ENCODE measurements around the gene DIO3.
"Not testable (repeated sequence)": the region's sequence is repeated elsewhere in the genome, so short reads cannot be mapped to it uniquely, and the experiment has no call there.

The DIO3 gene

DNA sequence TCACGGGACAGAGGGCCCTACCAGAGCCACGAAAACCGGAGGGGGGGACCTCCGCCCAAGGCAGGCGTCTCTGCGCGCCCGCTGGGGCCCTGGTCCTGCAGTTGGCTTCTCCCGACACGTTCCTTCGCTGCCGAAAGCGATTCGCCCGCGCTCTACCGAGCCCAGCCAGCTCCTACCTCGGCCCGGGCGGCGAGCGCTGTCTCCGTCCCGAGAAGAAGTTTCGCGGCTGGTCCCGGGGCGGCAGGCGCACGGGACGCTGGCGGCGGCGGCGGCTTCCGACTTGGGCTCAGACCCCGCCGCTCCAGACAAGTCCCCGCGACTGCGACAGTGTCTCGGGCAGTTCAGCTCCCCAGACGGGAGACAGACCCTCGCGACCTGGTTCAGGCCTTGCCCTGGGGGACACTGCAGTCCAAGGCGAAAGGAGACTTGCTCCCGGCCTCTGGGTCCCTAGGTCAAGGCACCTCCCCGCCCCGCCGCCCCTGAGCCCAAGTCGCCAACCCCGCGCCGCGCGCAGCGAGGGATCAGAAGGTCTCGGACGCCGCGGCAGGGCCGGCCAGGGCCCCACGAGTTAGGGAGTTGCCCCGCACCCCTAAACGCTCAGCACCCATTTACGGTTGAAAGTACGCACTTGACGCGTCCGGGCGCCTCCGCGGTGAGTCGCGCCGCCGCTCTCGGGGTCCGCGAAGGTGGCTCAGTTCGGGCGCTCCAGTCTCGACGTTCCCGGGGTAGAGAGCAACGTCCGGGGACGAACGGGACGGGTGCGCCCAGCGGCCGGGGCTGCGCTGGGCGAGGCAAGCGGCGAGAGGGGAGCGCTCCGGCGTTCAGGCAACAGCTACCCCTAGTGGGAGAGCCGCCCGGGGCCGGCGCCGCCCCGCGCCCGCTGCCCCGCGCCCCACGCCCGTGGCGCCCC, 1.4 kb upstream of the DIO3 start:
- DNase-seq, result peak in 1 of 2 experiments; percentile 39

DNA sequence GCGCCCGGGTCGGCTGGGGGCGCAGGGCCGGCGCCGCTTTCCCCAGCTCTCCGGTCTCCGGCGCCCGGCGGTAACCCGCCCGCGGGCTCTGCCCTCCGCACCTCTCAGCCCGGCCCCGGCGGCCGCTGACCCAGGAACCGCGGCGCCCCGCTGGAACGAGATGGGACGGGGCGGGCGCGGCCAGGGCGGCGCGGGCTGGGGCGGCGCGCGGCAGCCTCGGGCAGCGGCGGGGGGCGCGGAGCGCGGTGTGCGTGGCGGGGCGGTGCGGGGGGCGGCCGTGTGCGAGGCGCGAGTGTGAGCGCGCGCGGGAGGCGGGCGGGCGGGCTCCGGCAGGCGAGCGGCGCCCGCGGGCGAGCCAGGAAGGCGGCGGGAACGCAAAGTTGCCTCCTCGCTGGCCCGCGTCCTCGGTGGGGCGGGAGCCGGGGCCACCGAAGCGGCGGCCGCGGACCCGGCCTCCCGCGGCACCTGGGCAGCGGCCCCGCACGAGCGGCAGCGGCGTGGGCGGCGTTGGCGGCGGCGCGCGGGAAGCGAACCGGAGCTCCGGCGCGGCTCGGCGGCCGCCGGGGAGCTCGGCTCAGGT, 671 bp upstream of the DIO3 start:
- no peak for DNase-seq

DNA sequence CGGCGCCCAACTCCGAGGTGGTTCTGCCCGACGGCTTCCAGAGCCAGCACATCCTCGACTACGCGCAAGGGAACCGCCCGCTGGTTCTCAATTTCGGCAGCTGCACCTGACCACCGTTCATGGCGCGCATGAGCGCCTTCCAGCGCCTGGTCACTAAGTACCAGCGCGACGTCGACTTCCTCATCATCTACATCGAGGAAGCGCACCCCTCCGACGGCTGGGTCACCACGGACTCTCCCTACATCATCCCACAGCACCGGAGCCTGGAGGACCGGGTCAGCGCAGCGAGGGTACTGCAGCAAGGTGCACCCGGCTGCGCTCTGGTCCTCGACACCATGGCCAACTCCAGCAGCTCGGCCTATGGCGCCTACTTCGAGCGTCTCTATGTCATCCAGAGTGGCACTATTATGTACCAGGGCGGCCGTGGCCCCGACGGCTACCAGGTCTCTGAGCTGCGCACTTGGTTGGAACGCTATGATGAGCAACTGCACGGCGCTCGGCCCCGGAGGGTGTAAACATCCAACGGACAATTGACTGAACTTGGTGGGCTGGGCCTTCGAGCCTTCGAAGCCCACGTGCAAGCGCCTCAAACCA, 699 bp downstream of the DIO3 start:
- DNase-seq, result no peak

- DNase-seq, result no peak
Observed at GRCh38 chr14:101562659-101563351, 1.5 kb downstream of the DIO3 start.

- DNase-seq, result no peak
Observed at GRCh38 chr14:101563352-101563653, 2.0 kb downstream of the DIO3 start.

- peak in 1 of 2 experiments; percentile 29 for DNase-seq
Observed at GRCh38 chr14:101563654-101564443, 2.6 kb downstream of the DIO3 start.

- DNase-seq, result no peak
Observed at GRCh38 chr14:101564444-101564776, 3.1 kb downstream of the DIO3 start.

DNA sequence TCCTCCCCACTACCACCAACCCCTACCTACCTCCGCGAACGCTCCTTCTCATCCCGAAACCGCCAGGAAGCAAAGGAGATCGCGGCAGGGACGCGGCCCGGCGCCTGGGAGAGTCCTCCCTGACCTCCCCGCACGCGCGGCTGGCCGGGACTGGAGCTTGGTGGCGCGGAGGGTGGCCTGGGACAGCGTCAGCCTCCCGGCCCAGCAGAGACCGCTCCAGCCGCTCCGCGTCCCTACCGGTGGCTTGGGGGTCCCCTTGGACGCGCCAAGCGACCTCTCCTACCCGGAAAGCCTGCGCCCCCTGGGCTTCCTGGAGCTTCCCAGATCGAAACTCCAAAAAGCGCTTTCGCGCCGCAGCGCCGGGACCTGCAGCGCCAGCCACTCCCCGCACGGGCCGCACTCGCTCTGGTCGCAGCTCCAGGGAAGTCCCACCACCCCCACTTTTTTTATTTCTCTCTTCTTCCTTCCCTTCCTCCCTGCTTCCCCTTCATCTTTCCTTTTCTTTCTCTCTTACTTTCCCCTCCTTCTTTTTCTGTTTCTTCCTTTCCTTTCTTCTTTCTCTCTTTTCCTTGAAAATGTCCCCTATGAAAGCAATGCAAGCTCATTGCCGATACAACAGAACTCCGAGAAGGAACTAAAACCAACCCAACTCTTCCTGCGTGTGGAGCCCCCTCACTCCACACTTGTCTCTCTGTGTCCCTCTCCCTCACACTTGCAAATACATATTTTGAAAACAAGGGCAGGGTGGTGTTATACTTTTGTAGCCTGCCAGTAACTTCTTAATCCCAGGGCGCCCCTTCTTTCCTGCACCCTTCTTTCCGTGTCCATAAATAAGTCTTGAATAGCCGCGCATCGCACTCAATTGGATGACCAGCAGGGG, 3.8 kb downstream of the DIO3 start:
- DNase-seq, result no peak

DNA sequence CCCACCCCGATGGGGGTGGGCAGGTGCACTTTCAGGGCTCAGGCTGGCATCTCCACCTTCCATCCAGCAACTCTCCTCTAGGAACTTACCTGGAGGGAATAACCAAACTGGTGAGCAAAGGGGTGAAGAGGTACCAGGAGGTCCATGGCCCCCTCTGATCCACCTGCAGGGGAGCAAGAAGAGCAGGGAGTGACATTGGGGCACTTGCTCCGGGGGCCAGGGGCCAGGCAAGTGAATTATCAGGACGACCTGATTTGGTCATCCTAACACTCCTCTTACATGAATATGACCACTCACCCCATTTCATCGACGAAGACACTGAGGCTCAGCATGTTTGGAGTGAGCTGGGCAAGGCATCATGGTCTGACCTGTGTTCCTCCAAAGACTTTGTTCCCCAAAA, 6.0 kb downstream of the DIO3 start:
- no peak for DNase-seq

DNA sequence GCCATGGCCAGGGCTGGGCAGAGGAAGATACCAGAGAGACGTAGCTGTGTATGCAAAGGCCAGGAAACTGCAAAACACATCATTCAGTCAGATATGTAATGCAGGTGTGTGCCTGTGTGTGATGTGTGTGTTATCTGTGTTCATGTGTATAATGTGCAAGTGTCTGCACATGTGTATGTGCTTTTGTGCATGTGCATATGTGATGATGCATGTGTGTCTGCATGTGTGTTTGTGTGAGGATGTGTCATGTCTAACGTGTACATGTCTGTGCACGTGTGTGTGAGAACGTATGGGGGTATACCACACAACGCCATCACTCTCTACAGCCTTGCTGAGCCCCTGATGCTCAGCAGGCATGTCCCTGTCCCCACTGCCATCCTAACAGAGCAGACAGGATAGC, 9.7 kb downstream of the DIO3 start:
- no peak for DNase-seq

DNA sequence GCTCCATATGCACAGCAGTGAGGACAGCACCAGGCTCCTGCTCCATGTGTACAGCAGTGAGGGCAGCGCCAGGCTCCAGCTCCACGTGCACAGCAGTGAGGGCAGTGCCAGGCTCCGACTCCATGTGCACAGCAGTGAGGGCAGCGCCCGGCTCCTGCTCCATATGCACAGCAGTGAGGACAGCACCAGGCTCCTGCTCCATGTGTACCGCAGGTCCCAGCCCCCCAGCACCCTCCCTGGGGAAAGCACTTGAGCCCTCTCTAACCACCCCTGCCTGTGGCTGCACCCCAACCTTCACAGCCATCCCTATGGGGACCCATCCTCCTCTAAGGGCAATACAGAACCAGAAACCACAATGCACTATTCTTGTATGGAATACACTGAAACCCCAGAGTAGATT, 11.2 kb downstream of the DIO3 start:
- not testable (repeated sequence) for DNase-seq

GRCh38 chr14:101573289-101573688, 12.0 kb downstream of the DIO3 start:
- no peak for DNase-seq

GRCh38 chr14:101575581-101575980, 14.3 kb downstream of the DIO3 start:
- DNase-seq, result no peak

DNA sequence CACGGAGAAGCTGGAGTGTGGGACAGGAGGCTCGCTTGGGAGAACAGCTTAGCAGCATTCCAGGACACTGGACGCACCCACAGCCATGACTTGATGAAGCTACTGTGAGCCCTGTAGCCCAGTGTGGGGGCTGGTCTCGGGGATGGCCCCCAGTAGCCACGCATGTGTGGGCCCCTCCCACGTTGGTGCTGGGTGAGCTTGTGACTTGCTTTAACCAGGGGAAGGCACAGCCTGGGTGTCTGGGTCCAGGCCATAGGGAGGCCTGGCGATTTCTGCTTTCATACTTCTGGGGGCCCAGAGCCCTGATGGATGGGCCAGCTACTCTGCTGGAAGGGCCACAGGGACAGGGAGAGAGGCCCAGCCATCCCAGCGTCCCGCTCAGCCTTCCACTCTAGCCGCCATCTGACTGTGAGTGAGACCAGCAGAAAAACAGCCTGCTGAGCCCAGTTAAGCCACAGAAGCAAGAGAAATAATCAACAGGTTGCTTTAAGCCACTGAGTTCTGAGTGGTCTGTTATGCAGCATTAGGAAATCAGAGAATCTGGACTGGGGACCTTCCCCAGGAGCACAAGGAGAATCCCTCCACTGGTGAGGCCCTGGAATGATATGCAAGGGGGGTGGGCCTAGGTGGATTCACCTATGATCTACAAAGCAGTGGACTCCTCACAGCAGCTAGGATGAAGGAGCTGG, 16.1 kb downstream of the DIO3 start:
- no peak for DNase-seq

GRCh38 chr14:101578489-101578888, 17.2 kb downstream of the DIO3 start:
- DNase-seq, result no peak

DNA sequence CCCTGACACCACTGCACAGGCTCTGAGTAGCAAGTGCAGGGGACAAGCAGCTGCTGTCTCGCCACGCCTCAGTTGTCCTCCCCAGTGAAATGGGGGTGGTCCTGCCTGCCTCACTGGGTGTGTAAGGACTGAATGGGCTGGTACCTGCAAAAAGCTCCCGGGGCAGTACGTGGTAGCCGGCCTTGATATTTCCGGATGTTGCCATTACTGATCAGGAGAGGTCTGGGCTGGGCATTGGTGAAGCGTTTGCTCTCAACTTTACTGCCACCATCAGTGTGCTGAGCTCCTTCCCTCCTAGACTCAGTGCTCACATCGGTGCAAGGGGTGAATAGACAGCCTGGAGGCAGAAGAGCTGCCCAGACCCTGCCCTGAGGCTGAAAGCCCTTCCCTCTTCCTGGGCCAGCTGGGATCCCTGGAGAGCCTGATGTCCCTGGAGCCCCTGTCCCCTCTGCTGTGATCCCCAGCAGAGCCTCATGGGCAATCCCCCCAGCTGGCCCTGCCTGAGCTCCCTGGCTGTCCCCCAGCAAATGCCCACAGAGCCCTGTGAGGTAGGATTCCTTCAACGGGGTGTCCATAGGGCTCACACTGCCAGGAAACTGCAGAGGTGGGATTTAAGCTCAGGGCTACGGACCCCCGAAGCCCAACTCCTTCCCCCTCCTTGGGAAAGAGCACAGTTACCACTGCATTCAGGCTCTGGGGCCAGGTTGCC, 18.2 kb downstream of the DIO3 start:
- DNase-seq, result no peak

GRCh38 chr14:101581806-101582205, 20.5 kb downstream of the DIO3 start:
- no peak for DNase-seq

- no peak for DNase-seq
Observed at GRCh38 chr14:101582294-101582693, 21.0 kb downstream of the DIO3 start.

GRCh38 chr14:101583006-101583714, 21.9 kb downstream of the DIO3 start:
- DNase-seq, result no peak

- no peak for DNase-seq
Observed at GRCh38 chr14:101583715-101584054, 22.4 kb downstream of the DIO3 start.

Measured in NCI-H524 (cell line).